ENCODE data around the gene PROM2. TPM values are rescaled to one million over a fixed set of nuclear protein-coding genes. Genes with fewer than 3 reads are reported as not detected.

The PROM2 gene
- total RNA-seq, 1 experiment from 2014 or later, result 3.1 TPM

- peaks cover 9 to 11% of the 10 kb centered on the region in 2 experiments for H3K9me3 Mint-ChIP-seq
- Histone ChIP-seq H4K91ac (ENCODE audit: insufficient read length, low read depth, low read length) (no peak overlapping the region), H2AFZ (ENCODE audit: low read length) (no peak overlapping the region), H3K14ac (ENCODE audit: insufficient read depth, low read length) (peak overlapping the region; percentile 15; the same call in 1 of the 2 replicates), H4K5ac (ENCODE audit: insufficient read length, low read depth, low read length) (no peak overlapping the region), H3K23ac (ENCODE audit: insufficient read length, low read depth, low read length) (no peak overlapping the region), H3K56ac (ENCODE audit: insufficient read length, low read depth, low read length) (no peak overlapping the region), H2BK120ac (ENCODE audit: low read depth, low read length, poor library complexity, severe bottlenecking) (no peak overlapping the region), H3K9me3 (ENCODE audit: control insufficient read depth, low read depth, low read length) (no peaks in the 10 kb centered on the region), H4K8ac (replicated peaks; ENCODE audit: insufficient read length, low read depth, low read length) (no peak overlapping the region), H4K20me1 (ENCODE audit: control insufficient read depth, insufficient read depth, insufficient read length) (no peaks in the 10 kb centered on the region), H3K27ac (ENCODE audit: insufficient read length, low read depth, low read length) (no peak overlapping the region), H3K4me2 (ENCODE audit: insufficient read depth, insufficient read length, low read length) (no peak overlapping the region), H3K79me2 (ENCODE audit: insufficient read depth, low read length) (no peaks in the 10 kb centered on the region), H3K79me1 (ENCODE audit: insufficient read depth, low read depth, low read length, poor library complexity, severe bottlenecking) (no peaks in the 10 kb centered on the region), H2BK5ac (ENCODE audit: insufficient read length, low read length) (no peak overlapping the region), H3K18ac (ENCODE audit: insufficient read length, low read depth, low read length) (no peak overlapping the region), H3K4me1 (ENCODE audit: insufficient read depth, low read length) (no peaks in the 10 kb centered on the region), H3K9ac (ENCODE audit: extremely low read depth, insufficient read length, low read length) (no peak overlapping the region), H3K27me3 (ENCODE audit: insufficient read depth, low read length) (no peaks in the 10 kb centered on the region), H3K4ac (ENCODE audit: low read depth, low read length) (no peak overlapping the region), H3T11ph (ENCODE audit: low read length) (no peak overlapping the region), H2BK15ac (ENCODE audit: low read depth, low read length) (no peak overlapping the region), H2AK5ac (ENCODE audit: insufficient read length, low read length) (no peak overlapping the region), H3K23me2 (ENCODE audit: insufficient read length, low read depth, low read length, poor library complexity, severe bottlenecking) (no peaks in the 10 kb centered on the region), H2BK12ac (ENCODE audit: insufficient read length, low read depth, low read length) (no peak overlapping the region), H2BK20ac (ENCODE audit: low read depth, low read length, poor library complexity, severe bottlenecking) (no peak overlapping the region)
- H3K27ac Mint-ChIP-seq, result no peak overlapping the region; a peak in 1 of 7 replicates
- WGBS (ENCODE audit: extremely low coverage, insufficient read length, low lambda C conversion rate), result no CpG with 5 or more reads among the region's 5 CpGs
- H3K36me3 Mint-ChIP-seq (ENCODE audit: insufficient read depth in 1 of 3, low read depth in 3 of 3), result peaks cover 0 to 6% (median 5%) of the 10 kb centered on the region in 3 experiments; a peak in 5 of 7 replicates
- no peak for DNase-seq
- no peak overlapping the region; a peak in 1 of 5 replicates for H3K4me3 Mint-ChIP-seq
- peaks cover 10 to 25% of the 10 kb centered on the region in 2 experiments for H3K4me1 Mint-ChIP-seq
- TF ChIP-seq CTCF (conservative IDR thresholded peaks at IDR 0.05), result no peak
- peaks cover 6% of the 10 kb centered on the region for H3K27me3 Mint-ChIP-seq (ENCODE audit: low read depth)
Measured at GRCh38 chr2:95296011-95296410, 21.8 kb downstream of the PROM2 start.
